Adipocyte (in vitro differentiated cells): ENCODE measurements around the gene CEACAM6.

Source experiments
- DNase-seq: peaks from one replicate; pipeline ENCODE4 v3.0.0-alpha.2; 2015; ENCODE audit warnings: low read depth
- H3K27me3 ChIP-seq: replicated peaks from 2 replicates; pipeline ENCODE4 v1.7.0; 2013; ENCODE audit warnings: mild to moderate bottlenecking, low read length, moderate library complexity; ENCODE audit not compliant: control insufficient read depth, insufficient read depth
- H3K36me3 ChIP-seq: 2 replicates; pipeline ENCODE4 v1.7.0; 2013; ENCODE audit warnings: low read length, mild to moderate bottlenecking, moderate library complexity; ENCODE audit not compliant: control insufficient read depth, insufficient read depth, severe bottlenecking
- H3K4me1 ChIP-seq: 2 replicates; pipeline ENCODE4 v1.7.0; 2013; ENCODE audit warnings: mild to moderate bottlenecking, low read length, moderate library complexity; ENCODE audit not compliant: control insufficient read depth, insufficient read depth
- H3K4me3 ChIP-seq: 2 replicates; pipeline ENCODE4 v1.7.0; 2013; ENCODE audit warnings: mild to moderate bottlenecking, low read length, moderate library complexity
- H3K9ac ChIP-seq: 2 replicates; pipeline ENCODE4 v1.7.0; 2013; ENCODE audit warnings: mild to moderate bottlenecking, low read length, moderate library complexity
- H3K9me3 ChIP-seq: 2 replicates; pipeline ENCODE4 v1.7.0; 2013; ENCODE audit warnings: mild to moderate bottlenecking, low read length, moderate library complexity; ENCODE audit not compliant: control insufficient read depth

Gene CEACAM6

DNA sequence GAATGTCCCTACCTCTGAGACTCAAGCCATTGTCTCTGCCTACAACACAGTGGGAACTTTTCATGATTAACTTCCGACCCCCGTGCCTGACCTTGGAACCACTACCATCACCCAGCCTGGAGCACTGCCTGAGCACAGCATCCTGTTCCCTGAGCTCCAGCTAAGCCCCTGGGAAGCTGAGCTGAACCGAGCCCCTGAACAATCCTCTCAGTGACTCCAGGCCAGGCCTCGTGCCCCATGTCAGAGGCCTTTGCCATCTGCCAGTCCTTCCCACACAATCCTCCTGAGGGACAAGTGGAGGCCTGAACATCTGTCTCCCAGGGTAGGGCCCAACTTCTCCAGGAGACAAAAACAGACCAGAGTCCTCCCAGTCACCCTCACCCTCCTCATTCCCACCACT is 58.6 kb downstream of the CEACAM6 start:
- H3K4me3 ChIP-seq: no peak overlapping the region
- no peaks in the 10 kb centered on the region for H3K4me1 ChIP-seq
- no peaks in the 10 kb centered on the region for H3K36me3 ChIP-seq
- H3K9ac ChIP-seq: no peak overlapping the region
- no peak for DNase-seq
- peaks cover 28% of the 10 kb centered on the region for H3K27me3 ChIP-seq
- H3K9me3 ChIP-seq: no peaks in the 10 kb centered on the region

DNA sequence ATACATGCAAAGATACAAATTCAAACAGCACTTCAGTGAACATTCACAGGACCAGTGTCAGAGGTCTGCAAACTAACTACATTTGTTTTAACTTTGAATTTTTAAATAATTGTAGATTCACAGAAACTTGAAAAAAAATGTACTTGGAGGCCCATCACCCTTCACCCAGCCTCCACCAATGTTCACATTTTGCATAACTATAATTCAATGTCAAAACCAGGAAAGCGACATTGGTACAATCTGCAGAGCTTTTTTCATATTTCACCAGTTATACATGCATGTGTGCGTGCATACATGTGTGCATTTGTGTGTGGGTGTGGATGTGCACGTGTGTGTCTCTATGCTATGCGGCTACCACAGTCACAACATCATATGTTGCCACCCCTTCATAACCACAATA is 60.0 kb downstream of the CEACAM6 start:
- Histone ChIP-seq H3K9ac (no peak overlapping the region), H3K9me3 (no peaks in the 10 kb centered on the region), H3K4me3 (no peak overlapping the region), H3K4me1 (no peaks in the 10 kb centered on the region), H3K36me3 (no peaks in the 10 kb centered on the region), H3K27me3 (peaks cover 28% of the 10 kb centered on the region)
- DNase-seq: no peak

GRCh38 chr19:41816761-41817160 is 61.4 kb downstream of the CEACAM6 start:
- H3K4me1 ChIP-seq: no peaks in the 10 kb centered on the region
- DNase-seq: no peak
- H3K9me3 ChIP-seq: no peaks in the 10 kb centered on the region
- no peaks in the 10 kb centered on the region for H3K36me3 ChIP-seq
- H3K27me3 ChIP-seq: peaks cover 26% of the 10 kb centered on the region
- H3K9ac ChIP-seq: no peak overlapping the region
- no peak overlapping the region for H3K4me3 ChIP-seq

- no peaks in the 10 kb centered on the region for H3K9me3 ChIP-seq
- H3K9ac ChIP-seq: no peak overlapping the region
- H3K4me1 ChIP-seq: no peaks in the 10 kb centered on the region
- peak; percentile 25 for DNase-seq
- H3K27me3 ChIP-seq: peaks cover 18% of the 10 kb centered on the region
- H3K4me3 ChIP-seq: no peak overlapping the region
- no peaks in the 10 kb centered on the region for H3K36me3 ChIP-seq
These were observed 65.8 kb downstream of the CEACAM6 start for GRCh38 chr19:41821003-41821735.
